ENCODE measurements around the gene OR2A5. TPM values are rescaled to one million over a fixed set of nuclear protein-coding genes. Genes with fewer than 3 reads are reported as not detected.

OR2A5 gene
- total RNA-seq, 2 experiments from 2014 or later = not detected

DNA sequence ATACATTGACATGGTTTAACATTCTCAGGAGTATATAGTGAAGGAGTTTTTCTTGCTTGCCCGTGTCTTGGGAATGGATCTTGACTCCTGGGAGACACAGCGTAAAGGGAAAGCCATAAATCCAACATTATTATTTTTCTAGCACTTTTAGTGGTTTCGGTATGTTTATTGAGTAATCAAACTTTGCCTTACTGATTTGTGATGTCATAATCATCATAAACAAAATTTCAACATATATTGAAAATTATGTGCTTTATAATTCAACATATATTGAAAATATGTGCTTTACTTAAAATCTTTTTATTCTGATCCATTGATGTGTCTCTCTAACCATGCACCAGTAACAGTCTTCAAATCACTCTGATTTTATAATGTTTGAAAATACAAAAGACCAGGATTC lies 20.2 kb upstream of the OR2A5 start:
- Mint-ChIP-seq H3K4me3 (no peak overlapping the region), H3K9me3 (no peaks in the 10 kb centered on the region), H3K27ac (no peak overlapping the region), H3K4me1 (ENCODE audit: low read depth) (no peaks in the 10 kb centered on the region), H3K36me3 (ENCODE audit: low read depth) (no peaks in the 10 kb centered on the region), H3K27me3 (peaks cover 17% of the 10 kb centered on the region)
- no peaks in the 10 kb centered on the region for H3K36me3 ChIP-seq (ENCODE audit: insufficient read depth, low read length)
- H3K9me3 ChIP-seq (ENCODE audit: control insufficient read depth in 1 of 2, insufficient read depth in 1 of 2, low read length in 2 of 2) = no peaks in the 10 kb centered on the region
- POLR2A ChIA-PET = no interaction called here
- ATAC-seq (ENCODE audit: poor library complexity) (no peak), DNase-seq (no peak)
- TF ChIP-seq CTCF (IDR thresholded peaks at IDR 0.05) = no peak
- CTCF ChIA-PET = no interaction called here
- intact Hi-C loops (cut with DNase I, micrococcal nuclease) = no loop called here
- H3K4me3 ChIP-seq (ENCODE audit: low read length) = no peak overlapping the region
- H3K27ac ChIP-seq (ENCODE audit: low read depth in 1 of 2, low read length in 2 of 2) = no peak overlapping the region
- H3K4me1 ChIP-seq (ENCODE audit: insufficient read depth, low read length) = no peaks in the 10 kb centered on the region
- peaks cover 0 to 4% of the 10 kb centered on the region in 2 experiments for H3K27me3 ChIP-seq (ENCODE audit: control insufficient read depth in 1 of 2, insufficient read depth in 2 of 2, low read length in 2 of 2)

DNA sequence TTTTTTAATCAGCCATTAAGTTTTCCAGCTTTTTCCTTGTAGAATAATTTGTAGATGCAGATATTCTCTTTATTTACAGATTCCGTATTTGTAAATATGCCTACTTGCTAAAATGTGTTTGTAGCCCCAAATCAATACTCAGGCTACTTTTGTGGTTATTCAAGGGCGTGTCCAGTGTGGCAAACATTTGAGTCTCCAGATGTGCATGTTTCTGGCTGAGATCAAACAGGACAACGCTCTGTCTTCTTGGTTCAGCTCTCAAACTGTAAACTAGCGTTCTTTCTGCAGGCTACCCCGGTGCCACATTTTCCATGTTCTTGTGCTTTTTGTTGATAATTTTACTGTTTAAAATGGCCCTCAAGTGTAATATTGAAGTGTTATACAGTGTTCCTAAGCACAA lies 16.2 kb upstream of the OR2A5 start:
- H3K27me3 Mint-ChIP-seq = peaks cover 42% of the 10 kb centered on the region
- ChIA-PET POLR2A (no interaction called here), CTCF (no interaction called here)
- intact Hi-C loops (cut with DNase I, micrococcal nuclease) = no loop called here
- no peaks in the 10 kb centered on the region for H3K36me3 Mint-ChIP-seq (ENCODE audit: low read depth)
- no peaks in the 10 kb centered on the region for H3K4me1 Mint-ChIP-seq (ENCODE audit: low read depth)
- no peak overlapping the region for H3K4me3 Mint-ChIP-seq
- H3K9me3 ChIP-seq (ENCODE audit: control insufficient read depth in 1 of 2, insufficient read depth in 1 of 2, low read length in 2 of 2) = no peaks in the 10 kb centered on the region
- no peaks in the 10 kb centered on the region for H3K27me3 ChIP-seq (ENCODE audit: control insufficient read depth in 1 of 2, insufficient read depth in 2 of 2, low read length in 2 of 2)
- DNase-seq (no peak), ATAC-seq (ENCODE audit: poor library complexity) (no peak)
- no peaks in the 10 kb centered on the region for H3K9me3 Mint-ChIP-seq
- H3K36me3 ChIP-seq (ENCODE audit: insufficient read depth, low read length) = no peaks in the 10 kb centered on the region
- no peak overlapping the region for H3K27ac Mint-ChIP-seq
- H3K4me3 ChIP-seq (ENCODE audit: low read length) = no peak overlapping the region
- no peaks in the 10 kb centered on the region for H3K4me1 ChIP-seq (ENCODE audit: insufficient read depth, low read length)
- TF ChIP-seq CTCF (IDR thresholded peaks at IDR 0.05) = no peak
- no peak overlapping the region for H3K27ac ChIP-seq (ENCODE audit: low read depth in 1 of 2, low read length in 2 of 2)

DNA sequence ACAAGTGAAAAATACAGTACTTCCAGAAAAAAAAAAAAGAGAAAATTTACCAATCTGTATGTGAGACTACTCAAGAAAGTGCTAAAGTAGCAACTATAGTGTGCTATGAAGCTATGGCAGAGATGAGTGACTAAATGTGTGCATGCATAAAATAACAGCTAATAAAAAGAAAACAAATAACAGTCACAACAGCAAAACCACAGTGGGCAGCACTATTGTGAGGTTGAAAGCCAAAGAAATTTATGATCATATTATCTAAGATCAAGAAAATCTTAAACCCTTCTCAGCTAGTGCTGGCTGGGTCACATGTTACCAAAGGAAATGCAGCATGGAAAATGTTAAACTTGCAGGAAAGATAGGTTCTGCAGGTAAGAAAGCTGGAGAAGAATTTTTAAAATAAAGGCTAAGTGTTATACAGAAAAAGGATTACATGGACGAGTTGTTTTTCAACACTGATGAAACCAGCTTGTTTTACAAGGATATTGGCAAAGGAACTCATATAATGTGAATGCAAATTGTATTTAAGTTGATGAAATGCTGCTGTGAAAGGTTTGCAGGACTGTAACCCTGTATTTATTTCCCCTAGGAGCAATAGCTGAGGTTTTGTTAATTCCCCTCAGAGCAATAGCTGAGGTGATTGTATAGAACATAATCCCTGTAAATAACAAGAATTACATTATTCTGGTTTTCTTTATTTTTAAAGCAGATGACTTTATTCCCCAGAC lies 15.6 kb upstream of the OR2A5 start:
- intact Hi-C loops (cut with DNase I, micrococcal nuclease) = no loop called here
- no peaks in the 10 kb centered on the region for H3K36me3 Mint-ChIP-seq (ENCODE audit: low read depth)
- peaks cover 48% of the 10 kb centered on the region for H3K27me3 Mint-ChIP-seq
- H3K9me3 Mint-ChIP-seq = no peaks in the 10 kb centered on the region
- H3K4me1 ChIP-seq (ENCODE audit: insufficient read depth, low read length) = no peaks in the 10 kb centered on the region
- H3K27ac ChIP-seq (ENCODE audit: low read depth in 1 of 2, low read length in 2 of 2) = no peak overlapping the region
- no peaks in the 10 kb centered on the region for H3K4me1 Mint-ChIP-seq (ENCODE audit: low read depth)
- ATAC-seq (ENCODE audit: poor library complexity) (no peak), DNase-seq (no peak)
- H3K9me3 ChIP-seq (ENCODE audit: control insufficient read depth in 1 of 2, insufficient read depth in 1 of 2, low read length in 2 of 2) = no peaks in the 10 kb centered on the region
- no peak overlapping the region for H3K4me3 Mint-ChIP-seq
- no peak overlapping the region for H3K4me3 ChIP-seq (ENCODE audit: low read length)
- POLR2A ChIA-PET = interaction anchor here (0.8 kb wide), 1 partner anchor 33 kb away, joined by 3 read pairs; no protein-coding TSS in a partner anchor
- no peaks in the 10 kb centered on the region for H3K36me3 ChIP-seq (ENCODE audit: insufficient read depth, low read length)
- no peaks in the 10 kb centered on the region for H3K27me3 ChIP-seq (ENCODE audit: control insufficient read depth in 1 of 2, insufficient read depth in 2 of 2, low read length in 2 of 2)
- CTCF ChIA-PET = no interaction called here
- H3K27ac Mint-ChIP-seq = no peak overlapping the region
- no peak for TF ChIP-seq CTCF (IDR thresholded peaks at IDR 0.05)
